Stimulated activated CD4-positive, alpha-beta T cell treated with anti-CD3 and anti-CD28 coated beads, TNF-alpha, amount 100 ng/mL, for 1 hour (primary cell): ENCODE results near the gene ERN1.
A peak's percentile ranks its signal among the peaks of the same experiment; 100 is the strongest.

Experiments
- DNase-seq, 3 donors: peaks; one replicate each; pipeline ENCODE4 v3.0.0-alpha.2; 2020; ENCODE audit warnings: low read depth in 3 of 3, low spot score in 1 of 3

Gene ERN1

DNA sequence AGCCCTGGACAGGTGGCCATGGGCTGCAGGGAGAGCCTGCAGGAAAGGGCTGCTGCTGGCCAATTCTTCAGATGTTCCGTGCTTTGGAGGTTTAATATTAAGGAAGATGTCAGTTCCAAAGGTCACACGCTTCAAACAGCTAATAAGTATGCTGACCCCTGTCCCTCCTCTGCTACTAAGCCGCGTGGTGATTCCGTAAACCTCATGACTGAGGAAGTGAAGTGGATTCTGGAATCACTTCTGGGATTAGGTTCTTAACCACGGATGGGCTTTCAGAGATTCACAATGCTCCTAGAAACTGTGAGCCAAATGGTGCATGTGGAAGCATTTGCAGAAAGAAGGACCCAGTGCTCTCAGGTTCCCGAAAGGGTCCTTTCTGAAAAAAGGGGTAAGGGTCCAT lies 28.5 kb upstream of the ERN1 start:
- no peak for DNase-seq

- no peak for DNase-seq
Measured at GRCh38 chr17:64157669-64158180, 27.8 kb upstream of the ERN1 start.

GRCh38 chr17:64156670-64157069 lies 26.7 kb upstream of the ERN1 start:
- DNase-seq: no peak

GRCh38 chr17:64155751-64156544 lies 26.0 kb upstream of the ERN1 start:
- no peak for DNase-seq

DNA sequence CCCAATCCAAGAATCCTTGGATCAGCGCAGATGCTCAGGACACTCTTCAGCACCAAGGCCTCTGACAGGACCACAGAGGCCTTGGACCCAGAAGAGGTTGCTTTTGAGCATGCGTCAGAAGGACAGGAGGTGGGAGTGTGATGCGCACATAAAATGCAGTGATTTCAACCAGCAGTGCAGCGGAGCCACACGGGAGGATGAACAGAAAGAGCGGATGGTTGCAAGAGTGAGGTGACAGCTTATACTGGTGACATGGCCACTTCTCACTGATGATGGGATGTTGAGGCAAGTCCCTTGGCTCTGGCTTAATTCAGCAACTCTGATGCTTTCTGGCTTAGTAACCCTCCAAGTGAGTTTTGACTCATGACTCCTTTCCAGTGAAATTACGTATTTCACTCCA lies 25.2 kb upstream of the ERN1 start:
- DNase-seq: no peak

DNA sequence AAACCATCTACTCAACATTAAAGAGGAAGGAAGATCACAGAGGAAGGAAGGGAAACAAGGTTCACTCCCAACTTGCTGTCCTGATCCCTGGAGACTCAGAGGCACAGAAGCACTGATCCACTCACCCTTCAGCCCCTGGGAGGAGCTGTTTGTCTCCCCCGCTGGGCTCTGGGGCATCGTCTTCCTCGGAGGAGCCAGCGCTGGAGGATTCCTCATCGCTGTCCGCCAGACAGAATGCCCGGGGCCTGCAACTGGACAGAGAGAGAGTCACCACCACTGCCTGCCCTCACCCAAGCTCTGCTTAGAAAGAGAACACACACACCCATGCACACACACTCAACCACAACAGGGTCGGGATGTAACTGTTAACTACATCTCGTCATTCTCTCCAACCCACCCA lies 24.8 kb upstream of the ERN1 start:
- DNase-seq: no peak

GRCh38 chr17:64154313-64154695 lies 24.4 kb upstream of the ERN1 start:
- DNase-seq: no peak

DNA sequence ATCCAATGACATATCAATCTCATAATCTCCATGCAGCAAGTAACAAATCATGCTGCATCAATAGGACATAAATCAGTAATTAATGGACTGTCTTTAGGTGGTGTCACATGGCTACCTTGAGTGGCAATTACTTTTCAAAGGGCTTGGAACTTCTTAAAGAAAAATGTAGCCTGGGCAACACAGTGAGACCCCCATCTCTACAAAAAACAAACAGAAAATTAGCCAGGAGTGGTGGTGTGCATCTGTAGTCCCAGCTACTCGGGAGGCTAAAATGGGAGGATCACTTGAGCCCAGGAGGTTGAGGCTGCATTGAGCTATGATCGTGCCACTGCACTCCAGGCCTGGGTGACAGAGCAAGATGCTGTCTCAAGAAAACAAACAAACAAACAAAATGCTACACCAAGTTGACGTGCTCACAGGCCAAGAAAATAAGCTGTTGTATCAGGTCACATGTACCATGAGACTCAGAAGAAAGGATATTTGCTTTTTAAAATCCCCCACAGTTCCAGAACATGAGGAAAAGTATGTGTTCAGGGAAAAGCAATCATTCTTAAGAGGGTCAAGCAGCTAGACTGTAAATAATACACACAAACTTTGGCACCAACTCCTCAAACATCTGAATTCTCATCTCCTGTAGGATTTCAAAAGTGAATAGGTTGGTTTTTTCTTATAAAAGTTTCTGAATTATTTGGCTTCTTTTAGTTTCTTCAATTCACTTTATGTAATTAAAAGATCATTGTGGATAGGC lies 23.8 kb upstream of the ERN1 start:
- DNase-seq: no peak

DNA sequence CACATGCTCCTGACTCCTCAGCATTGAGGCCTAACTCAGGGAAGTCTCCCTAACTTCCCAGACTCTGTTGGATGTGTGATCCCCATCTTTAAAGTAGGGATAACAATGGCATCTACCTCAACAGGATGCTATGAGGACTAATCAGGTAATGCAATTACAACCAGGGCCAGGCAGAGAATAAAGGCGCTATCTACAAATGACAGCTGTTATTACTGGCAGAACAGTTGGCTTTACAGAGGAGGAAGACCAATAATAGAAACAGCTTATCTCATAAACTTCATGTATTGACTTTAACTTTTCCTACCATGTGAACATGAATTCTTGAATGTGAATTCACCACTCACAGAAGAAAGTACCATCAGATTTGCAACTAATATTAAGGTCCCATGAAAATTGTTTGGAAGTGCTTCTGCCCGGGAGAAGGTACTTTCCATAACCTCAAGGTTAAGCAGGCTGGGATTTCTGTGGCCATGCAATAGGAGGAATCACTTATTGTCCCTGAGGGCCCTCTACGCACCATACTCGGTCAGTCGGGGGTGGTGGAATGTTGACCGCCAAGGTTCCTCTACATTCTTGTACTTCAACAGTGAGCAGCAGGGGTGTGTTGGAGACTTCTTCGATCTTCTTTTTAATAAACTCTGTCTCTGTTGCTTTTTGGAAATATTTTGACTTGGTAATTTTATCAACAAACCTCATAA lies 22.6 kb upstream of the ERN1 start:
- DNase-seq: no peak

DNA sequence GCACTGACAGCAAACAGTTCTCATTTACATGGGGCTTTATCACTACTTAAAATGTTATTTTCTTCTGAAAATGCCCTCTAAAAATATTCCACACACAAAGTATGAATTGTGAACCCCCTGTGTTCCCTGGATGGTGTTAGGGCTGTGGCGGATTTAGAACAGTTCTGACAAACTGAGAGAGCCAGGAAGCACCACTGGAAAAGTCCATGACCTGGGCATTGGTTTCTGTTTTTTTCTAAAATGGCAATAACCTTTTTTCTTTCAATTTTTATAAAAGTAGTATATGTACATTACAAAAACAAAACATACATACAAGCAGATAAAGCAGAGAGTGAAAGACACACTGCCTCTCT lies 21.0 kb upstream of the ERN1 start:
- DNase-seq: no peak

DNA sequence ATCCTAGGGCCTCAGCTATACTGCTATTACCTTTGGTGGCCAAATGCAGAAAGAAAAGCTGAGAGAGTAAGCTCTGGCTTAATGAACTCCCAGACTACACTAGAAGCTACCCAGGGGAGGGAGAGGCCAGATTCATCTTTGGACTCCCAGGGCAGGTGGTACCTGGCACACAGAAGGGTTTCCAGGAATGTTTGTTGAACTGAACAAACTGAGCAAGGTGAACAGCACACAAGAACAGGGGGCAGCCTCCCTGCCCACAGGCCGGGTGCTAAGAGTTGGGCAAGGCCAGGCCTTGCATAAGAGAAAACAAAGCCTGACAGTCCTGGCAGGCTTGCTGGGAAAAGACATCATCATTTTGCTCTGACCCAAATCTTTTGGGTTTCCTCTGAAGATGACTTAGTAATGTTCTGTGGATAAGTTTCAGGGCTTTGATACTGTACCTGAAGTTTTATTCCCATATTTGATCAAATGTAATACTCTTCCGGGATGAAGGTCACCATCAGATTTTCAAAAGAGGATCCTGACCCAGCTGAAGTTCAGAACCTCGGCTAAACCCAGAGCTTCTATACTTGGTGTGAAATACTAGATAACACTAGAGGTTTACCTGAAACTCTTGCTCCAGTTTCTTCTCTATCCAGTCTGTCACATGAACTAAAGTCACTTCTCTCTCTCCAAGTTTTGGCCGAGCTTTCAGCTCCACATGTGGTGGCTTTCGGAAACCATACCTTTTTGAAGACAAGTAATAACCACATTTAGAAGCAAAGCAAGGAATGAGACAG lies 20.5 kb upstream of the ERN1 start:
- DNase-seq: no peak

GRCh38 chr17:64149196-64149595 lies 19.3 kb upstream of the ERN1 start:
- DNase-seq: no peak

- DNase-seq: no peak
Measured at GRCh38 chr17:64148699-64149098, 18.8 kb upstream of the ERN1 start.

GRCh38 chr17:64148017-64148631 lies 18.2 kb upstream of the ERN1 start:
- DNase-seq: no peak

GRCh38 chr17:64147110-64148016 lies 17.4 kb upstream of the ERN1 start:
- DNase-seq: no peak

GRCh38 chr17:64146418-64147109 lies 16.6 kb upstream of the ERN1 start:
- DNase-seq: peak in 2 of 3 donors; percentile 15 to 48

GRCh38 chr17:64145751-64146417 lies 15.9 kb upstream of the ERN1 start:
- DNase-seq: peak; percentile 86 to 94 (median 90)

- no peak for DNase-seq
Measured at GRCh38 chr17:64145375-64145750, 15.4 kb upstream of the ERN1 start.

- DNase-seq: no peak
Measured at GRCh38 chr17:64139542-64139941, 9.6 kb upstream of the ERN1 start.
